Endothelial cell of umbilical vein (primary cell): ENCODE results near the gene SPRED1. TPM values are rescaled to one million over a fixed set of nuclear protein-coding genes. Genes with fewer than 3 reads are reported as not detected.

Source experiments
- BruUV-seq: library from RNA; stranded (reverse); fragments of 400-500 nt; replicated peaks from 2 replicates; lab custom pipeline; 2021; lab: Mats Ljungman, UMichigan
- CTCF ChIA-PET: fragments of 300-600, 350-600 bp; sonication (Branson Sonifier 250); formaldehyde crosslinking; loops from one replicate; lab custom pipeline; 2021; ENCODE audit warnings: antibody characterized with exemption, inconsistent platforms; lab: Charles Lee
- POLR2A ChIA-PET: fragments of 300-600, 350-600 bp; sonication (Branson Sonifier 250); formaldehyde crosslinking; loops from one replicate; lab custom pipeline; 2021; ENCODE audit warnings: antibody characterized with exemption, inconsistent platforms; lab: Charles Lee
- DNase-seq: peaks from one replicate; pipeline ENCODE4 v3.0.0-alpha.2; 2011; ENCODE audit warnings: low read depth, low spot score
- FAIRE-seq: peaks from 2 replicates; lab custom pipeline; 2011; peaks lifted over from hg19 to GRCh38; lab: Jason Lieb, UNC
- H2AFZ ChIP-seq: 2 replicates; pipeline ENCODE4 v1.6.0; 2012; ENCODE audit warnings: low read depth, low read length, control low read depth, inconsistent platforms
- H3K27ac ChIP-seq: 2 replicates; pipeline ENCODE4 v1.5.1; 2011; ENCODE audit warnings: low read depth, mild to moderate bottlenecking, control low read depth, low read length, moderate library complexity; ENCODE audit not compliant: insufficient read depth
- H3K27me3 ChIP-seq, 2 experiments: 2 replicates each; pipeline versions ENCODE4 v1.6.0 to v1.6.1; 2011; ENCODE audit warnings: low read length in 2 of 2, mixed read lengths in 1 of 2; ENCODE audit not compliant: control insufficient read depth in 2 of 2, insufficient read depth in 2 of 2
- H3K36me3 ChIP-seq, 2 experiments: 2 replicates in 1 of 2; 3 replicates in 1 of 2; pipeline ENCODE4 v1.5.1; 2011; ENCODE audit warnings: low read length in 2 of 2, mild to moderate bottlenecking in 1 of 2, moderate library complexity in 1 of 2; ENCODE audit not compliant: control insufficient read depth in 2 of 2, insufficient read depth in 2 of 2; ENCODE audit errors: extremely low read depth in 1 of 2
- H3K4me1 ChIP-seq: 3 replicates; pipeline ENCODE4 v1.5.1; 2011; ENCODE audit warnings: mild to moderate bottlenecking, low read length; ENCODE audit not compliant: control insufficient read depth, insufficient read depth; ENCODE audit errors: extremely low read depth
- H3K4me2 ChIP-seq: 2 replicates; pipeline ENCODE4 v1.6.1; 2011; ENCODE audit warnings: low read length, control low read depth, mixed read lengths; ENCODE audit not compliant: insufficient read depth
- H3K4me3 ChIP-seq, 3 experiments: fragments of 200-600 bp in 1 of 3; sonication (generic), shearing (Covaris generic) in 1 of 3; replicated peaks in 1 of 3; 2 replicates each; pipeline ENCODE4 v1.5.1; 2011 to 2016; ENCODE audit warnings: control low read depth in 3 of 3, low read length in 3 of 3, mild to moderate bottlenecking in 2 of 3, inconsistent platforms in 1 of 3, low read depth in 1 of 3, moderate library complexity in 1 of 3; ENCODE audit not compliant: insufficient read depth in 1 of 3
- H3K79me2 ChIP-seq: 2 replicates; pipeline ENCODE4 v1.6.0; 2012; ENCODE audit warnings: low read length, inconsistent platforms; ENCODE audit not compliant: control insufficient read depth, insufficient read depth
- H3K9ac ChIP-seq: replicated peaks from 2 replicates; pipeline ENCODE3; 2011; ENCODE audit warnings: low read length, control low read depth; ENCODE audit not compliant: insufficient read depth; ENCODE audit errors: extremely low read depth
- H3K9me1 ChIP-seq: replicated peaks from 3 replicates; pipeline ENCODE4 v1.6.0; 2011; ENCODE audit warnings: mild to moderate bottlenecking, low read length; ENCODE audit not compliant: control insufficient read depth, insufficient read depth; ENCODE audit errors: extremely low read depth
- H3K9me3 ChIP-seq: replicated peaks from 2 replicates; pipeline ENCODE4 v1.5.1; 2012; ENCODE audit warnings: low read length, inconsistent platforms; ENCODE audit not compliant: control insufficient read depth, insufficient read depth
- H4K20me1 ChIP-seq: replicated peaks from 2 replicates; pipeline ENCODE3; 2011; ENCODE audit warnings: mild to moderate bottlenecking, low read length; ENCODE audit not compliant: control insufficient read depth, insufficient read depth; ENCODE audit errors: extremely low read depth
- EZH2 ChIP-seq: IDR thresholded peaks from 2 replicates; pipeline ENCODE4 v1.6.1; 2012; ENCODE audit warnings: borderline replicate concordance, low read depth, mild to moderate bottlenecking, moderate library complexity, low read length, inconsistent platforms; ENCODE audit not compliant: severe bottlenecking
- FOS ChIP-seq: IDR thresholded peaks from 2 replicates; pipeline ENCODE4 v1.6.1; 2011; ENCODE audit warnings: mild to moderate bottlenecking, low read length, moderate library complexity, borderline replicate concordance; ENCODE audit not compliant: insufficient read depth
- GATA2 ChIP-seq: IDR thresholded peaks from 2 replicates; pipeline ENCODE4 v1.7.0; 2011; ENCODE audit warnings: low read depth, mild to moderate bottlenecking, moderate library complexity, mixed read lengths, low read length; ENCODE audit not compliant: insufficient read length, insufficient read depth
- JUN ChIP-seq: IDR thresholded peaks from 2 replicates; pipeline ENCODE4 v1.6.1; 2011; ENCODE audit warnings: borderline replicate concordance, low read depth; ENCODE audit not compliant: insufficient read length, insufficient read depth
- MAX ChIP-seq: IDR thresholded peaks from 2 replicates; pipeline ENCODE4 v1.6.1; 2011; ENCODE audit not compliant: insufficient read depth, insufficient read length
- MYC ChIP-seq: IDR thresholded peaks from one replicate; pipeline ENCODE4 v1.6.1; 2011; ENCODE audit warnings: mild to moderate bottlenecking, low read depth, low read length
- POLR2A ChIP-seq: IDR thresholded peaks from 2 replicates; pipeline ENCODE4 v1.6.1; 2012; ENCODE audit warnings: low read depth, mild to moderate bottlenecking, control low read depth, low read length
- POLR2AphosphoS5 ChIP-seq: IDR thresholded peaks from 2 replicates; pipeline ENCODE4 v1.6.1; 2012; ENCODE audit warnings: low read depth, mild to moderate bottlenecking, control low read depth, low read length, moderate library complexity; ENCODE audit not compliant: insufficient read depth
- dilution Hi-C: fragments of 300-500 bp; cut with MboI; formaldehyde crosslinking; loops from one replicate; pipeline ENCODE4 v1.15.0; 2019; ENCODE audit warnings: low sequenced_read_pairs; ENCODE audit not compliant: extremely low pct_ligation_motif_present
- intact Hi-C: fragments of 100-400 bp; cut with micrococcal nuclease; formaldehyde crosslinking; loops from one replicate; pipeline ENCODE4 v1.10.0; 2022
- polyA plus RNA-seq, 4 experiments: library from polyadenylated mRNA; depleted of rRNA in 3 of 4; stranded (reverse) in 3 of 4; unstranded in 1 of 4; fragments of >200 nt; gene quantifications; 2 replicates each; pipeline versions ENCODE4 v1.2.1 to v1.2.3, GENCODE V29; 2011 to 2012; ENCODE audit warnings: missing spikeins in 1 of 4
- total RNA-seq: library from RNA; stranded (reverse); gene quantifications from 2 replicates; pipeline ENCODE4 v1.2.3, GENCODE V29; 2021
- TF ChIP-seq, protein P1 (sequence below), 2 donors: IDR thresholded peaks; 1 replicate in 1 of 2; 2 replicates in 1 of 2; pipeline ENCODE4 v1.5.1; 2011; ENCODE audit warnings: low read length in 2 of 2, mild to moderate bottlenecking in 2 of 2, moderate library complexity in 2 of 2, control low read depth in 1 of 2, inconsistent platforms in 1 of 2, low read depth in 1 of 2; ENCODE audit not compliant: insufficient read depth in 1 of 2; ENCODE audit errors: extremely low read depth in 1 of 2

Gene SPRED1
- total and polyA plus RNA-seq, 2 donors (not counting 3 experiments of a cell fraction or from before 2014, with no cell fraction given), result 1.3 to 10.7 TPM

DNA sequence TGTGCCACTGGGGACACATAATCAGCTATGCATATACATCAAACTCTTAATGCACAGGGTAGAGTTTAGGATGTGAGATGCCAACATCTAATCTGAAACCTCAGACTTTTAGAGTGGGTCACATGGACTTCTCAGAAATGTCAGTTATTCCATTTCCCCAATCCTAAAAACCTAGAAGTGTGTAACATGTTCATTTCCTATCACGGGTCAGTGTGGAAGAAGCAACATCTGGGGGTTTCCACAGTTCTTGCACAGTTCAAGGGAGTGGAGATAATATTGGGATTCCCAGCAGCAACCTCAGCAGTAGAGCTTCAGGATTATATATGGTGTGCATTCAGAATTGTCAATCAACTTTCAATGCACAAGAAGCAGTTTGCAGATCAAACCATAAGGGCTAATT is 44.4 kb upstream of the SPRED1 start:
- POLR2A ChIA-PET, result no interaction called here
- dilution Hi-C loops, result no loop called here
- no peak for FAIRE-seq

More for the DNA sequence above, 44.4 kb upstream of the SPRED1 start:
- Histone ChIP-seq H3K9me1 (no peaks in the 10 kb centered on the region), H3K4me2 (no peak overlapping the region), H3K27ac (no peak overlapping the region), H3K9ac (no peak overlapping the region), H4K20me1 (no peaks in the 10 kb centered on the region), H3K79me2 (no peaks in the 10 kb centered on the region), H2AFZ (no peak overlapping the region), H3K27me3 (peaks cover 41 to 54% of the 10 kb centered on the region in 2 experiments), H3K36me3 (no peaks in the 10 kb centered on the region), H3K4me1 (no peaks in the 10 kb centered on the region), H3K4me3 (no peak overlapping the region), H3K9me3 (no peaks in the 10 kb centered on the region)
- TF ChIP-seq POLR2AphosphoS5 (no peak), MYC (no peak), POLR2A (no peak), GATA2 (no peak), JUN (no peak), FOS (no peak), EZH2 (no peak), MAX (no peak)
- TF ChIP-seq, protein P1, sequence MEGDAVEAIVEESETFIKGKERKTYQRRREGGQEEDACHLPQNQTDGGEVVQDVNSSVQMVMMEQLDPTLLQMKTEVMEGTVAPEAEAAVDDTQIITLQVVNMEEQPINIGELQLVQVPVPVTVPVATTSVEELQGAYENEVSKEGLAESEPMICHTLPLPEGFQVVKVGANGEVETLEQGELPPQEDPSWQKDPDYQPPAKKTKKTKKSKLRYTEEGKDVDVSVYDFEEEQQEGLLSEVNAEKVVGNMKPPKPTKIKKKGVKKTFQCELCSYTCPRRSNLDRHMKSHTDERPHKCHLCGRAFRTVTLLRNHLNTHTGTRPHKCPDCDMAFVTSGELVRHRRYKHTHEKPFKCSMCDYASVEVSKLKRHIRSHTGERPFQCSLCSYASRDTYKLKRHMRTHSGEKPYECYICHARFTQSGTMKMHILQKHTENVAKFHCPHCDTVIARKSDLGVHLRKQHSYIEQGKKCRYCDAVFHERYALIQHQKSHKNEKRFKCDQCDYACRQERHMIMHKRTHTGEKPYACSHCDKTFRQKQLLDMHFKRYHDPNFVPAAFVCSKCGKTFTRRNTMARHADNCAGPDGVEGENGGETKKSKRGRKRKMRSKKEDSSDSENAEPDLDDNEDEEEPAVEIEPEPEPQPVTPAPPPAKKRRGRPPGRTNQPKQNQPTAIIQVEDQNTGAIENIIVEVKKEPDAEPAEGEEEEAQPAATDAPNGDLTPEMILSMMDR (IDR thresholded peaks at IDR 0.05; ENCODE audit: extremely low read depth in 1 of 2, insufficient read depth in 1 of 2, low read depth in 1 of 2, low read length in 2 of 2), result no peak
- intact Hi-C loops, result no loop called here
- CTCF ChIA-PET, result interaction anchor here (1.2 kb wide), 1 partner anchor 21 kb away, joined by 3 read pairs; no protein-coding TSS in a partner anchor
- no peak for DNase-seq
- BruUV-seq, result no TSS peak
